Muscle of leg (tissue), 11 donors: ENCODE data around the gene RPS6KB1. TPM values are rescaled to one million over a fixed set of nuclear protein-coding genes. Genes with fewer than 3 reads are reported as not detected.
"Not testable (repeated sequence)": the region's sequence is repeated elsewhere in the genome, so short reads cannot be mapped to it uniquely, and the experiment has no call there.

Source experiments
- DNase-seq: peaks from one replicate; pipeline ENCODE4 v3.0.0; 2013
- H3K27ac ChIP-seq: one replicate; pipeline ENCODE4 v1.5.1; 2013; ENCODE audit warnings: mild to moderate bottlenecking, low read length, control low read depth
- H3K27me3 ChIP-seq: one replicate; pipeline ENCODE4 v1.6.1; 2013; ENCODE audit warnings: low read length; ENCODE audit not compliant: control insufficient read depth, insufficient read depth
- H3K36me3 ChIP-seq: one replicate; pipeline ENCODE4 v1.6.1; 2013; ENCODE audit warnings: low read length; ENCODE audit not compliant: control insufficient read depth, insufficient read depth
- H3K4me1 ChIP-seq: one replicate; pipeline ENCODE4 v1.6.1; 2013; ENCODE audit warnings: low read length; ENCODE audit not compliant: control insufficient read depth, insufficient read depth
- H3K4me3 ChIP-seq: one replicate; pipeline ENCODE4 v1.5.1; 2013; ENCODE audit warnings: low read length, control low read depth
- H3K9me3 ChIP-seq: replicated peaks from 2 replicates; pipeline ENCODE4 v1.6.1; 2013; ENCODE audit warnings: low read depth, low read length; ENCODE audit not compliant: control insufficient read depth
- WGBS: methylation state at CpG from one replicate; pipeline ENCODE4 v1.1.5; 2013; ENCODE audit warnings: missing lambda C conversion rate; ENCODE audit not compliant: insufficient coverage; 5-methylcytosine and 5-hydroxymethylcytosine counted together
- polyA plus RNA-seq, 8 donors: library from polyadenylated mRNA; unstranded; fragments of 120-200 nt; gene quantifications; one replicate each; pipeline versions ENCODE4 v1.2.1 to v1.2.3, GENCODE V29; 2013; ENCODE audit warnings: inconsistent platforms in 1 of 8, low replicate concordance in 1 of 8; ENCODE audit not compliant: insufficient read length in 8 of 8, insufficient read depth in 1 of 8
- total RNA-seq: library from RNA; stranded (reverse); fragments of 120-200 nt; gene quantifications from one replicate; pipeline ENCODE4 v1.2.4, GENCODE V29; 2013

The RPS6KB1 gene
- total and polyA plus RNA-seq, 9 donors = 29.4 to 38.5 (median 34.0) TPM

DNA sequence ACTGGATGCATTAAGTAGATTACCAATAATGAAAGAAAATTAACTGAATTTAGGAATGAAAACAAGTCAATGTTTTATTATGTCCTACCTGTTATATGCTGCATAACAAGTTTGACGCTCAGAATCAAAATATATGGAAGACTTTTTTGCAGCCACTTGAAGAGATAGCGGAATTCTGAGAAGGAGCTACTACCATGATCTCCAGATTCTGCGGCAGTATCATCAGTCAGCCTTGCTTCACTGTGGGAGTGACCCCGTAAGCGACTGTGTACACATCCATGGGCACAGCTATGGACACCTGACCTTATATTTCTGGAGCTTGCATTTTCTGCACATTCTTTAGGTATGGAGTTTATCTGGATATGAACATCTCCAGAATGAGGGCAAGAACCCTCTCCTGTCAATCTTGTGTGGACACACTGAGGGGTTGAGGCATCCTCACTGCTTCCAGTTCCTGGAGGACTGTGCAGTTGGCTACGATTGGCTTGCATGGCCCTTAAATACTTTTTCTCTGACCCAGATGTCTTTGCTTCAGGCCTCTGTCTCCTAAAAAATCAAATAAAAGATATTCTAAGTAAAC is 69.9 kb downstream of the RPS6KB1 start:
- H3K36me3 ChIP-seq = peaks cover 3% of the 10 kb centered on the region
- H3K9me3 ChIP-seq = no peaks in the 10 kb centered on the region
- peaks cover 11% of the 10 kb centered on the region for H3K4me1 ChIP-seq
- 94% methylated on average over 3 of the region's 6 CpGs for WGBS
- H3K27me3 ChIP-seq = no peaks in the 10 kb centered on the region
- no peak overlapping the region for H3K27ac ChIP-seq
- H3K4me3 ChIP-seq = no peak overlapping the region
- DNase-seq = no peak

DNA sequence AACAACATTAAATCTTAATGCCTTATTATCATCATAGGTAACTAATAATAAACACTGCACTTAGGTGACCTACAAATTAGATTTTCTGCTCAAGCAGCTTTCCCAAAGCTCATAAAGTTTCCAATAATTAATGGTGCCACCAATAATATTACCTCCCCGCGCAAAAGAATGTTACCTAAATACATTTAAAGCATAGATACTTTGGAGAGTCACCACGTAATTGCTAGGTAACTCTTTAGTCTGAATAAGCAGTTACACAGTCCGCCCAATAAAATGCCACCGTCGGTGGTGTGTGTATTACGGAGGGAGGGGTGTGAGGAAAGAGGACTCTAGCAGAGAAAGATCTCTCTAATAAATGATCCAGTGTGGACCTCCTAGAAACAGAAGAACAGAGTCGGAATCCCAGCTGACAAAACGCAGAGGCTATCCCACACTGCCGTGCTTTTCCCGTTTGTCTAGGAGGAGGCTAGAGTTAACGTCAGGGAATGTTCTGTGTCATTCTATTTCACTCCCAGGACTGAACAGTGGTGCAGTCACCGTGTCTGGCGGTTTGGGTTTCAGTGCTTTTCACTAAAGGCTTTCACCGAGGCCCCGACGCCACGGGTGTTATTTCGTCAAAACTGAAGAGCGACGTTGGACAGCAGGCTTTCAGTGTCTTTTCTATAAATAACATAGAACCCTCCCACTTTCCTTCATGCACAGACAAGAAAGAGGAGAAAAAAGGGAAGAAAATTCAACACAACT is 71.0 kb downstream of the RPS6KB1 start:
- 0% methylated on average over 9 of the region's 21 CpGs for whole genome bisulfite sequencing
- Histone ChIP-seq H3K4me3 (peak overlapping the region; percentile 97), H3K9me3 (no peaks in the 10 kb centered on the region), H3K36me3 (peaks cover 3% of the 10 kb centered on the region), H3K27me3 (no peaks in the 10 kb centered on the region), H3K4me1 (peaks cover 11% of the 10 kb centered on the region), H3K27ac (peak overlapping the region; percentile 99)
- peak; percentile 81 for DNase-seq

DNA sequence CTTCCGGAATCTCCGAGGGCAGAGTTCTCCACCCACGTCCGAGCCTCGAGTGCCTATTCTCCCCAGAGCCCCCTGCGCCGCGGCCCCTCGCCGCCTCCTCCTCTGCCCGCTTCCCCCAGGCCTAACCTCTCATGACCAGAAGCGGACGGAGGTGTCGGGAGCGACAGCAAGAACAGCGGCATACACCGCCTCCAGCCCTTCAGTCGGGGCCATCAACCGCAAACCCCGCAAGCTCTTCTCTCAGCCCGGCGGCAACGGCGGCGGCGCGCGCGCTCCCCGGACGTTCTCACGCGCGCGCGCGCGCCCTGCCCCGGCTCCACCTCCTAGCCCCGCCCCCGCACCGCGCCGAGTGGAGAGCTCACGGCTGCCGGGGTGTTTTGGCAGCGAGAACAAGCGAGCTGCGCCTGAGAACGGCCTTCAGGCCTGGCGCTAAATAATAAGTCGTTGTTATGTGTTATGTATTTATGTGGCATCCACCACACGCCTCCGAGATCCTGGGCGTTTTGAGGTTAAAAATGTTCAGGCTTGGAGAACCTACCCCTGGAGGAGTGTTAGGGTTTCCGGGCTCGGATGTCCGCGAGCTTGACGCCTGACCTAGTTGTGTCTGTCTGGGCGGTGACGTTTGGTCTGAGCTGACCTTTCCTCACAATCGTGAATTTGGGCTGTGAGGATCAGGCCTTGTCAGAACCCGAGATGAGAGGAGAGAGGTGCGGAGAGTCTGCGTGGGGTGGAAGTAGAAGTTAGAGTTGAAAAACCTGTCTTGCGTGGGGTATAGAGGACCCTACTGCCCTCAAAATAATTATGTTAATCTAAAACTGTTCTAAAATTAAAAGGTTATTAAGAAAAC is 71.8 kb downstream of the RPS6KB1 start, which contains the start of gene RNFT1:
RNFT1 (minus strand) TSS at position 259 of the 847 bp plus-strand sequence; CDS start at position 182, 77 bp downstream.
- H3K4me3 ChIP-seq = peak within 1 kb of the TSS; percentile 97
- peak within 1 kb of the TSS; percentile 99 for H3K27ac ChIP-seq
- no peaks in the 10 kb centered on the region for H3K9me3 ChIP-seq
- WGBS = 0% methylated on average over 60 of the region's 67 CpGs
- H3K36me3 ChIP-seq = peaks cover 3% of the 10 kb centered on the region
- DNase-seq = peak; percentile 95
- no peaks in the 10 kb centered on the region for H3K27me3 ChIP-seq
- H3K4me1 ChIP-seq = peaks cover 11% of the 10 kb centered on the region

DNA sequence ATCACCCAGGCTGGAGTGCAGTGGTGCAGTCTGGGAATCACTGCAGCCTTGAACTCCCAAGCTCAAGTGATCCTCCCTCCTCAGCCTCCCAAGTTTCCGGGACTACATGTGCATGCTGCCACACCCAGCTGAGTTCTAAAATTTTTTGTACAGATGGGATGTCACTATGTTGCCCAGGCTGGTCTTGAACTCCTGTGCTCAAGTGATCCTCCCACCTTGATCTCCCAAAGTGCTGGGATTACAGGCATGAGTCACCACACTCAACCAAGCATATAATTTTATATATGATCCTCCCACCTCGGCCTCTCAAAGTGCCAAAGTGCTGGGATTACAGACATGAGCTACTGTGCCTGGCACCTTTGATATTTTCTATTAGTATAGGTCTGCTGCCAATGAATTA is 78.8 kb downstream of the RPS6KB1 start:
- not testable (repeated sequence) for H3K4me1 ChIP-seq, DNase-seq, H3K9me3 ChIP-seq, H3K27ac ChIP-seq, H3K27me3 ChIP-seq, H3K4me3 ChIP-seq, H3K36me3 ChIP-seq
- WGBS = no CpG with 5 or more reads among the region's 2 CpGs

DNA sequence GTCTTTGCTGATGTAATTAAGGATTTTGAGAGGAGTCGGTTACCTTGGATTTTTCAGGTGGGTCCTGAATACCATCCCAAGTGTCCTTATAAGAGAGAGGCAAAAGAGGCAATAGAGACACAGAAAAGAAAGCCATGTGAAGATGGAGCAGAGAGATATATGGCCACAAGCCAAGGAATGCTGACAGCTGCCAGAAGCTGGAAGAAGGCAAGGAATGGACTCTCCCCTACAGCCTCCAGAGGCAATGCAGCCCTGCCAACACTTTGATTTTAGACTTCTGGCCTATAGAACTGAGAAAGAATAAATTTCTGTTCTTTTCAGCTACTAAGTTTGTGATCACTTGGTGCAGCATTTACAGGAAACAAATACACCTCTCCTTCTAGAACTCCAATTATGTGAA is 79.9 kb downstream of the RPS6KB1 start:
- no peak overlapping the region for H3K27ac ChIP-seq
- no peaks in the 10 kb centered on the region for H3K27me3 ChIP-seq
- no peaks in the 10 kb centered on the region for H3K36me3 ChIP-seq
- no peak overlapping the region for H3K4me3 ChIP-seq
- 100% methylated on average over 1 of the region's 1 CpG for WGBS
- peak; percentile 65 for DNase-seq
- H3K9me3 ChIP-seq = no peaks in the 10 kb centered on the region
- no peaks in the 10 kb centered on the region for H3K4me1 ChIP-seq

DNA sequence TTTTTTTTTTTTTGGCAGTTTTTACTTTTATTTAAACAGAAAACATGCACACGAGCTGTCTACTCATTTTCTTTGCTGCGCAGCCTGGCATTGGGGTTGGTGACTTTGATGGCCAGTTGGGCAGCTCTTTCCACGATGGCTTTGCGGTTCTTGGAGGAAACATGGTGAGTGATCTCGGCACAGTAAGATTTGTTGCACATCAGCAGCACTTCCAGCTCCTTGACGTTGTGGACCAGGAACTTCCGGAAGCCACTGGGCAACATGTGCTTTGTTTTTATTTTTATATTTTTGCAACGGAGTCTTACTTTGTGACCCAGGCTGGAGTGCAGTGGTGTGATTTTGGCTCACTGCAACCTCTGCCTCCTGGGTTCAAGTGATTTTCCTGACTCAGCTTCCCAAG is 80.6 kb downstream of the RPS6KB1 start:
- not testable (repeated sequence) for H3K4me3 ChIP-seq, H3K9me3 ChIP-seq, H3K27me3 ChIP-seq, DNase-seq, H3K27ac ChIP-seq, H3K36me3 ChIP-seq, H3K4me1 ChIP-seq
- 91% methylated on average over 6 of the region's 8 CpGs for WGBS

DNA sequence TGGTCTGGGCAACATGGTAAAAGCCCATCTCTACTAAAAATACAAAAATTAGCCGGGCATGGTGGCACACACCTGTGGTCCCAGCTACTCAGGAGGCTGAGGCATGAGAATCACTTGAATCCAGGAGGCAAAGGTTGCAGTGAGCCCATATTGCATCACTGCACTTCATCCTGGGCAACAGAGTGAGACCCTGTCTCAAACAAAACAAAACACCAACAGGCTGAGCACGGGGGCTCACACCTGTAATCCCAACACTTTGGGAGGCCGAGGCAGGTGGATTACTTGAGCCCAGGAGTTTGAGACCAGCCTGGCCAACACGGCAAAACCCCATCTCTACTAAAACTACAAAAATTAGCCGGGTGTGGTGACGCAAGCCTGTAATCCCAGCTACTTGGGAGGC is 82.2 kb downstream of the RPS6KB1 start:
- H3K9me3 ChIP-seq, H3K36me3 ChIP-seq, H3K4me1 ChIP-seq, DNase-seq, H3K27ac ChIP-seq, H3K4me3 ChIP-seq, H3K27me3 ChIP-seq: not testable (repeated sequence)
- no CpG with 5 or more reads among the region's 6 CpGs for whole genome bisulfite sequencing

DNA sequence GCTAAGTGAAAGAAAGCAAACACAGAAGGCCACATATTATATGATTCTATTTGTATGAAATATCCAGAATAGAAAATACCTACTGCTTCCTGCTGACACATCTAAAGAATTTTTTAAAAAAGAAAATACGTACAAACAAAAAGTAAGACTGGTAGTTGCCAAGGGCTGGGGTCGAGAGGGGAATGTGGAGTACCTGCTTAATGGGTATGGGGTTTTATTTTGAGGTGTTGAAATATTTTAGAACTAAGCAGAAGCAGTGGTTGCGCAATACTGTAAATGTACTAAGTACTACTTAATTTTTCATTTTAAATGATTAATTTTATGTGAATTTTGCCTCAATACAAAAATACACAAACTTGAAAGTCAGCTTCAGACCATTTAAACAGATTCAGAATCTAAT is 103.7 kb downstream of the RPS6KB1 start:
- not testable (repeated sequence) for H3K27ac ChIP-seq, H3K9me3 ChIP-seq, DNase-seq, H3K4me1 ChIP-seq, H3K4me3 ChIP-seq, H3K36me3 ChIP-seq, H3K27me3 ChIP-seq
- no CpG with 5 or more reads among the region's 3 CpGs for WGBS
